Embryonic facial prominence (tissue), 1 donor: ENCODE measurements around the gene MPIG6B.

ENCODE experiments used
- DNase-seq: peaks from one replicate; pipeline ENCODE4 v3.0.0-alpha.2; 2016; ENCODE audit errors: extremely low spot score

MPIG6B gene

DNA sequence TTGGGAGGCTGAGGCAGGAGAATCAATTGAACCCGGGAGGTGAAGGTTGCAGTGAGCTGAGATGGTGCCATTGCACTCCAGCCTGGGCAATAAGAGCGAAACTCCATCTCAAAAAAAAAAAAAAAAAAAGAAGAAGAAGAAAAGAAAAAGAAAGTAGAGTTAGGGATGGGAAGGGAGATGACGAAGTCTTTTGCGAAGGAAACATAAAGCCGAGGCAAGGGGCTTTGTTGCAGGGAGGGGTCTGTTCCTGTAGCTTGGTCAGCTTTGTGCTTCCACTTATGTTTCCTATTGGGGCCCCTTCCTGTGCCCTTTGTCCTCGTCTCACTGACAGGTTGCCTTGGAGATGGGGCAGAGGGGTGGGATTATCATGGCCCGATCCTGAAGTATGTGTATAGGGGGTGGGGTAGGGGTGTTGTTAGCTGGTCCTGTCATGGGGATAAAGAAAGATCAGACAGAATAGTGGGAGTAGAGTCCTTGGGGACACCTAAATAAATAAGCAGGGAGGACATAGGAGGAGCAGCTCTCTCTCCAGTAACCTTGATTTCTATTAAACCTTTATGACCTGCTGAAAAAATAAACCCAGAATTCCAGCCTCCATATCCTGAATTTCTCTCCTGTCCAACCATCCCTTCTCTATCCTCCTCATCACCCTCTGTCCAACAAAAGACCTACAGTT lies 14.3 kb downstream of the MPIG6B start:
- DNase-seq = no peak

DNA sequence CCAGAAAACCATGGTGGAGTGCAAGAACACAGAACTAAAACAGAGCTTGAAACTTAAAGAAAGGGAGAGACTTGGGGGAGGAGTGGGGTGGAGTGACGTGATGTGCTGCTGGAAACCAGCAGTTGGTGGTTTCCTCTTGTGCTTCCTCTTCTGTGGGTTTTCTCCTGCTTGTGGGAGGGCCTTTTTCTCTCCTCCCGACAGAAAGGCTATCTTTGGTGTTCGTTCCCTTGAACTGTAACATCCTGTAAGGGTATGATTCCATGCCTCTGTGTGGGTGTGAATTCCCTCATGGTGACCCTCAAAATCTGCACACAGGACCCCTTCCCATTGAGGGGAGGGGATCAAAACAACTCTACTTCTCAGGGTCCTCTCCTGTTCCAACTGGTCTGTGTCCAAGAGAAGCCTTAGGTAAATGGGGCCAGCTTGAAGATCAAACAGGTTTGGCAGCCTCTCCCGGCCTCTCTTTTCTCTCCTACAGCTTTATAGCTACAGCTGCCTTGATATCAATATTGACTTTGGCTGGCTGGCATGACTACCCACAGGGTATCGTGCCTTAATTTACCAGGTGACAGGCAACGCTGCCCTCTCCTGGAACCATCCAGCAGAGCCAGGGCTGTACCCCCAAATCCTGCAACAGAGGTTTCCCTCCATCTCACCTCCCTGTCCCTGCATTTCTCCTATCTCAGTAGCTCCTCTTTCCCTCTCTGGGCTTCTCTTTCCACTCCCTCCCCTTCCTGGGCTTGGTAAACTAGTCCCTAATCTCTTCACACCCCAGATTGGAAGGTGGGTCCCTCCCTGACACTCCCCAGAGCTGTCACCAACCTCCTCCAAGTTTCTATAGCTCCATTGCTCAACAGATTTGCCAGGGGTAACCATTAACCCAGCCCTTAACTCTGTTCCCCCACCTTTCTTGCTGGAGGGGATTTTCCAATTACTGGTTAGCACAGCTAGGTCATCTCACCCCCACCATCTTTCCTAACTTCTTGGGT lies 15.1 kb downstream of the MPIG6B start:
- peak; percentile 86 for DNase-seq

DNA sequence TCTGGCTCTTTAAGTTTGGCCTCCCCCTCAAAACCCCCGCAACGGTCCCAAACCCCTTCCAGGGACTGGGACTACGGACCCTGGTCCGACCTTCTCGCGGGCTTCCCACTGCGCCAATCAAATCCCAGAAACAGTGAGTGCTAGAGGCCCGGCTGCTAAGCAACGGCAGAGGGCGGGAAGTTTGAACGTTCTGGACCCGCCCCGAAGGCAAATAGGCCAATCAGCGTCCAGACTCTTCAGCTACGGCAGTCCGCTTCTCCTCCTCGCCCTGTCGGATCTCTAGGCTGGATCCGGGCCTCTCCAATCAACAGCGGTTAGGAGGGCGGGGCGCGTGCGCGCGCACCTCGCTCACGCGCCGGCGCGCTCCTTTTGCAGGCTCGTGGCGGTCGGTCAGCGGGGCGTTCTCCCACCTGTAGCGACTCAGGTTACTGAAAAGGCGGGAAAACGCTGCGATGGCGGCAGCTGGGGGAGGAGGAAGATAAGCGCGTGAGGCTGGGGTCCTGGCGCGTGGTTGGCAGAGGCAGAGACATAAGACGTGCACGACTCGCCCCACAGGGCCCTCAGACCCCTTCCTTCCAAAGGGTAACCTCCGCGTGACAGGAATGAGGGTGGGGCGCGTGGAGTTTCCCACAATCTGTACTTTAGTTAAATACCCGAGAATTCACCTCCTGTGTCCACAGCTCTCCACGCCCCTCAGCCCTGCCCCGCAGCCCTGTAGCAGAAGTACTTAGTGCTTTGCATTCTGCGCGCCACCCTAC lies 16.6 kb downstream of the MPIG6B start, which contains the start of gene MSH5:
Gene MSH5 (plus strand): TSS at position 367 of the 758 bp plus-strand sequence. CDS start 462 bp downstream, outside the sequence.
- peak; percentile 99 for DNase-seq

DNA sequence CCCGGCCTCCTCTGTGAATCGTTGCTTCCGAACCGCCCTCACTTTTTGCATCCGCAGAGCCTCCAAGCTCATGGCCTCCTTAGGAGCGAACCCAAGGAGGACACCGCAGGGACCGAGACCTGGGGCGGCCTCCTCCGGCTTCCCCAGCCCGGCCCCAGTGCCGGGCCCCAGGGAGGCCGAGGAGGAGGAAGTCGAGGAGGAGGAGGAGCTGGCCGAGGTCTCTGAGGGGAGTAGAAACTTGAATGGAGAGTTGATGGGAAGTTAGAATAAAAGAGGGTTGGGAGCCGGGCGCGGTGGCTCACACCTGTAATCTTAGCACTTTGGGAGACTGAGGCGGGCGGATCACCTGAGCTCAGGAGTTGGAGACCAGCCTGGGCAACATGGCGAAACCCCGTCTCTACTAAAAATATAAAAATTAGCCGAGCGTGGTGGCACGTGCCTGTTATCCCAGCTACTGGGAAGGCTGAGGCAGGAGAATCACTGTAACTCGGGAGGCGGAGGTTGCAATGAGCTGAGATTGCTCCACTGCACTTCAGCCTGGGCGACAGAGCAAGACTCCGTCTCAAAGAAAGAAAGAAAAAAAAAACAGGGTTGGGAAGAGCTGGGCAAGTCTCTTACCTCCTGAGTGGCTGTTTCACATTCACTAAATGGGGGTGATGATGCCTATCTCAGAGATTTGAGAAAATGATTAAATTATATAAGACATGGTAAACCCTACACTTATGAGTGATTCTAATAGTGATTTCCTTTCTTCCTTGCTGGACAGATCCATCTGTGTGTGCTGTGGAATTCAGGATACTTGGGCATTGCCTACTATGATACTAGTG lies 17.4 kb downstream of the MPIG6B start:
- no peak for DNase-seq

DNA sequence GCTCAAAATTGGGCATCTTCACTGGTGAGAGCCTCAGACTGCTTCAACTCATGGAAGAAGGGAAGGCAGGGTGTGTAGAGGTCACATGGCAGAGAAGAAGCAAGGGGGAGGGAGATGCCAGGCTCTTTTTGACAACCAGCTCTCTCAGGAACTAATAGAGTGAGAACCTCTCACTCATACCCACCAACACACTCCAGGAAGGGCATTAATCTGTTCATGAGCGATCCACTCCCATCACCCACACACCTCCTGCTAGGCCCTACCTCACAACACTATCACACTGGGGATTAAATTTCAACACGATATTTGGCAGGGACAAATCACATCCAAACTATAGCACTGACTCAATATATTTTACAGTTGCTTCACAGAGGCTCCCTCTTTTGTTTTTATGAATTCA lies 18.6 kb downstream of the MPIG6B start:
- DNase-seq = no peak

DNA sequence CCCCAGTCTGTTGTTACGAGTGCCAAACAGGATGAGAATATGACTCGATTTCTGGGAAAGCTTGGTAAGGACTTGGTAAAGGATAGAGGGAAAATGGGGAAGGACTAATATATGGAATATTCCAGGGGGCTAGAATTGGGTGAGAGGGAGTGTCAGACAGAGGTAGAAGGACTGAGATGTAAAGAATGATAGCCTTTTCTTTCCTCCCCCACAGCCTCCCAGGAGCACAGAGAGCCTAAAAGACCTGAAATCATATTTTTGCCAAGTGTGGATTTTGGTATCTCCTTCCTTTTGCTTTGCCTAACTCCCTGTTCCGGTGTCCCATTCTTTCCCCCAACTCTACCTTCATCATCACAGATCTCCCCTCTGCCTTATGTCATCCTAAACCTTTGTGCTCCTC lies 19.7 kb downstream of the MPIG6B start:
- no peak for DNase-seq

DNA sequence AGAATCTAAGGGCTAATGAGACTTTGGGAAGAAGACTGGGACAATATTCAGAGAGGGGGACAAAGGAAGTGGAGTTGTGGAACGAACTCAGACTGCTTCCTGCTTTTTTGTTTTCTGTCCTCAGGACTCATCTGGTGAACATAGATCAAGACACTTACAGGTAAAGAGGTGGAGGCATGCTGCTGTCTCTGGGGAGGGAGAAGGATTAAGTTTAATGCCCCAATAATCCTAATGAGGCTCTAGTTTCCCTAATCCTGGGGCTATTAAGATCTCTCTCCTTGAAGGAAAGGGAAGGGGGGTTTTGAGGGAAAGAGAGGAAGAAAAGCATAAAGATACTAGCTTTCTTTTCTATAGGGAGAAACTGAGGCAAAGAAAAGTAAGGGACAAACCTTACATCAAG lies 21.2 kb downstream of the MPIG6B start:
- DNase-seq = no peak

DNA sequence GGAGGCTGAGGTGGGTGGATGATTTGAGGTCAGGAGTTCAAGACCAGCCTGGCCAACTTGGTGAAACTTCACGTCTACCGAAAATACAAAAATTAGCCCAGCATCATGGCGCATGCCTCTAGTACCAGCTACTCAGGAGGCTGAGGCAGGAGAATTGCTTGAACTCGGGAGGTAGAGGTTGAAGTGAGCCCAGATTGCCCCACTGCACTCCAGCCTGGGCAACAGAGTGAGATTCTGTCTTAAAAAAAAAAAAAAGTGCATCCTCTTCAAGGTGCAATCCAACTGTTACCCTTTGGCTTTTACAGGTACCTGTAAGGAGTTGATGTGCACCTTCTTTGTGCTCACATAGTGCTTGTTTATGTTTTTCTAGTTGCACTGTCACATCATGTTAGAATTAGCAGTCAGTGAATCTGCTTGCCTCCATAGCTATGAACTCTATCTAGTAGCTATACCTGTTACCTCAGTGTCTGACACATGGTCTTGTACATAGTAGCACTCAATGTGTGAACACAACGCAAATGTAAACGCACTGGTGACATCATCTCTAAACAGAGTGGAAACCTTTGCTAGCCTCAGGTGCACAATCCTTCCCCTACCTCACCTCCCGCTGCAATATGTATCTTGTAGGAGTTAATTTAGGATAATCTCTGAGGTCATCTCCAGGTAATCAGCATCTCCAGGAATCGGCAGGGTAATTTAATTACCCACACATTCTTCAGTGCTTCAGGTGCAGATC lies 26.3 kb downstream of the MPIG6B start:
- DNase-seq = no peak

DNA sequence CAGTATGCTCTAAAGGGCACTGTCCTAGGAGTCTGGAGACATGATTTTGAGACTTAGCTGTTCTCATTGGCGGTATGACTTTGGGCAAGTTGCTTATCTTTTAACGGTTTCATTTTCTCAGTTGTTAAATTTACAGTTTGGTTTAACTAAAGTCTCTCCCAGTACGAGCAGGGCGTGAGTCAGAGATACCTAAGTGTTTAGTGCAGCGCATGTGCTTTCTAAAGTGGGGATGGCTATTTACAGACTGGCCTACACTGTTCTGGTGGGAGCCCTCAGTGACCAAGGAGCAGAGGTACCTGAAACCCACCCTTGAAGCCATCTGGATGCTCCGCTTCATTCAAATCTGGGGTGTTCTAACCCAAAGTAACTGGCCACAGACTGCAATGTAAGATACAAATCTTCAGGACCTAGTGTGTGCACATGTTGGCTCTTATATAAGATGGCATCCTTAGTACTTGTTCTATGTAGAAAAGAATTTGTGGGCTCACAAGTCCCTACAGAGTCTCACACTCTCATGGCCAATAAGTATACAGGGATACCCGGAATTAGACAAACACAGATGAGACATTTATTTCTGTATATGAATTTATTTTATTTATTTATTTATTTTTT lies 27.3 kb downstream of the MPIG6B start:
- no peak for DNase-seq

DNA sequence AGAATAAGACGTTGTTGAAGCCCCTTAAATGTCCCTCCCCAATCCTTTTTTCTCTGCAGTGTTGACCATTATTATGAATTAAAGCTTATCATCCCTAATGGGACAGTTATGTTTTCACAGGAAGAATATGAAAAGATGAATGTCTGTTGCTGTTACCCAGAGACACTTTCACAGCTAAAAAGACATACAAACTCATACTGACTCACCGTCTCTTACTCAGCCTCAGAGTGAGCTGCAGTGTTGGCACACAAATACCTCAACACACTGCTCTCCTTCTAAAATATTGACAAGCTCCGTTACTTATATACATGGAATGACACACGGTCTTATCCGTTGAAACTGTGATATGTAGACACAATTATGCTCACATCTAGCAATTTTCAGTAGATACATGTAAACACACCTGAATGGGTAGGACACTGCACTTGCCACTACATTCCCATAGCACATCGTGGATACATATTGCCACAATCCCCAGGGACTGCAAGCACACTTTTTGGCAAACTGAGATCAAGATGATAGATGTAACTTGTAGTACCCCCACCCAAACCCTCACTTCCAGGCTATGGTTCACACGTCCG lies 29.7 kb downstream of the MPIG6B start:
- DNase-seq = no peak

DNA sequence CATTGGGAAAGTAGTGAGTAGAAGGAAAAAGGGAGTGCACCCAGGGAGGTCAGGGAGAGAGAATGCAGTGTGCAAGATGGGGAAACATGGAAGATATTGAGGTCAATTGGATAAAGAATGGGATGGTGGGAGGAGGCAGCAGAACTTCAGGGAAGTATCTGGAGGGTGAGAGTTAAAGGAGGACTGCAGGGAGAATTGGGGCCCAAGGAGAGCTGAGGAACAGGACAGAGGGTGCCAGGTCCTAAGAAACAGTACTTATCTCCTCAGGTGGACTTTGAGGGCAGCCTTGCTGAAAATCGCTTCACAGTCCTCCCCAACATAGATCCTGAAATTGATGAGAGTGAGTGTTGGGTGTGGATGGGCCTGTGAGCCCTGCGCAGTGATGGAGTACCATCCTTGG lies 35.1 kb downstream of the MPIG6B start:
- DNase-seq = no peak

DNA sequence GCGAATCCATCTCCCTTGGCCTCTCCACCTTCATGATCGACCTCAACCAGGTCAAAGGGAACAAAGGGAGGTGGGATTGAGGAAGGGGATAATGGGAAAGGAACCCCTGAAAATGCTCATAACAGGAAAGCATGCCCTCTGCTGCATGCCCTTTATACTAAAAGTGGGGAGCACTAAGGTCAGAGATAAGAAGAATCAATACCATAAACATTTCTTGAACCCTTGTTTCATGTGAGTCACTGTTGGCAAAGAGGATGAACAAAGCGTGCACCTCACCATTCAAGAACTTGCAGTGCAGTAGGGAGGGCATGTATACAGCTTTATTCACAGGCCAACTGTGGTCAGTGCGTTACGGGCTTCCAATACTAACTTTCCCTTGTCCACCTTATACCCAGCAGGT lies 37.6 kb downstream of the MPIG6B start:
- DNase-seq = no peak

DNA sequence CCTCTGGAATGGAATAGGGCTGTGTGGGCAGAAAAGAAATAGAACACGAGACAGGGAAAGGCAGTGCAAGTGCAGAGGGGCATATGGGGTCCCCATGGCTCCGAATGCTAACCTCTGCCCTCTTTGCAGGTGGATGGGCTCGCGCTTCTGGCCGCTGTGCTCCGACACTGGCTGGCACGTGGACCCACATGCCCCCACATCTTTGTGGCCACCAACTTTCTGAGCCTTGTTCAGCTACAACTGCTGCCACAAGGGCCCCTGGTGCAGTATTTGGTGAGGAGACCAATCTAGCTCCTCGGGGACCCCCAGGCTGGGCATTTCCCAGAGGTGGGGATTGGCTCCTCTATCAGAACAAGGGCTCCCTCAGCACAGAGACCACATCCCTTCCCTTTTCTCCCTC lies 38.2 kb downstream of the MPIG6B start:
- no peak for DNase-seq

DNA sequence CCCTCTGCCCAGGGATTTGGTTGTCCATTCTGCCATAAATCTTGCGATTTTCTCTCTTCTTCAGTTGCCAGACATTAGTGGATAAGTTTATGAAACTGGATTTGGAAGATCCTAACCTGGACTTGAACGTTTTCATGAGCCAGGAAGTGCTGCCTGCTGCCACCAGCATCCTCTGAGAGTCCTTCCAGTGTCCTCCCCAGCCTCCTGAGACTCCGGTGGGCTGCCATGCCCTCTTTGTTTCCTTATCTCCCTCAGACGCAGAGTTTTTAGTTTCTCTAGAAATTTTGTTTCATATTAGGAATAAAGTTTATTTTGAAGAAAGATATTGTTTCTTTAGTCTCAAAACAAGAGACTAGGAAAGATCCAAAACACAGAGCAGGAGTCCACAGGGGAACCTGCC lies 39.2 kb downstream of the MPIG6B start, which contains the start of gene SAPCD1:
Gene SAPCD1 (plus strand): TSS at position 301 of the 400 bp plus-strand sequence. CDS start 399 bp downstream, outside the sequence.
- DNase-seq = no peak

DNA sequence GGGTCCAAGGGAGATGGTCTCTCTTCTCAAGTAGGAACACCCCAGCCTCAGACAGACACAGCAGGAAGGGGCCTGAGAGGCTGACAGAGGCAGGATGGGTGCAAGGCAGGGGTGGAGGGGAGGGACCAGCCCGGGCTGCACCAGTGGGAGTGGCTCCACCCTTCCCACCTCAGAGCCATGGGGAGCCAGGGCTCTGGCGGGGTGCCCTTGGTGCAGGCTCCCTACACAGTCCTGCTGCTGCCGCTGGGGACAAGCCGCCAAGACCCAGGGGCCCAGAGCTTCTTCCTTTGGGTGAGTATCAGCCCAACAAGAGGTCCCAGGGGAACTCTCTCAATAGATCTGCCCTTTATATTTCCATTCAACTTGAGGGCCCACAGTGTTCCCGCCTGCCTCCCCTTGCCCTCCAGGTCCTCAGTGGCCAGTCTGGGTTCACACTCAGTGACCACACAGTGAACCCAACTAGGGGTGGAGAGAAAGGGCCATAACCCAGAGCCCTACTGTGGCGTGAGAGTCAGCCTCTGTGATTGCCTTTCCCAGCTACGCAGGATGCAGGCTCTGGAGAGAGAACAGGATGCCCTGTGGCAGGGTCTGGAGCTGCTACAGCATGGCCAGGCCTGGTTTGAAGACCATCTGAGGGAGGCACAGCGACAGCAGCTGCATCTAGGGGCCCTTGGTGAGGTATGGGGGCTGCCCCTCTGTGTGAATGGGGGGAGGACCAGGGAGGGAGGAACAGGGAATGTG lies 39.9 kb downstream of the MPIG6B start:
- no peak for DNase-seq

DNA sequence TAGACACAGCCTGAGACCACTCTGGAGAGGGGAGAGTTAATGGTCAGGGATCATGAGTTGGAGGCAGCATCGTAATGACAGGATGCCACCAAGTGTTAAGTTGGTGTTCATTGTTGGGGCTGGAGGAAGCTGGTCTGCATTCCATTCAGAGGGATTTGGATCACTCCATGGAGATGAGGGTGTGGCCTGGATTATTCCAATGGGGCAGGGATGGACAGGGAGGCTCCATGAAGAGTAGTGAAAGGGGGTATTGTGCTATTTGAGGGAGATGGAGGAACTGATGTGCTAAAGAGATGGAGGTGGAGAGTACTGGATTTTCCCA lies 40.4 kb downstream of the MPIG6B start:
- DNase-seq = no peak

DNA sequence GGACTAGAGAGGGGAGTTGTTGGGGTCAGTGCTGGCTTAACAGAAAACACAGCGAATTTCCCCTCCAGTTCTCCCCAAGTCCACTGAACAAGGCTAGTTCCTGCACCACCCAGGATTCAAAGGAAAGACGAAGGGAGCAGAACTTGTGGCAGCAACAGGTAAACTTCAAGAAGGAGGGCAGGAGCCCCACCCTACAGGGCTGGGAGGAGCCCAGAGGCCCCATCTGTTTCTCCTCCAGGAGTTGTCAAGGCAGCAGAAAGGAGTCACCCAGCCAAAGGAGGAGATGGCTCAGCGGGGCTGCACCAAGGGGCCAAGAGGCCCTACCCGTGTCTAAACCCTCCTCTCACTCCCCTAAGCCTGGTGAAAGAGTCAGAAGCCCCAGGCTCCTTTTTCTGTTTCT lies 41.0 kb downstream of the MPIG6B start:
- DNase-seq = no peak

DNA sequence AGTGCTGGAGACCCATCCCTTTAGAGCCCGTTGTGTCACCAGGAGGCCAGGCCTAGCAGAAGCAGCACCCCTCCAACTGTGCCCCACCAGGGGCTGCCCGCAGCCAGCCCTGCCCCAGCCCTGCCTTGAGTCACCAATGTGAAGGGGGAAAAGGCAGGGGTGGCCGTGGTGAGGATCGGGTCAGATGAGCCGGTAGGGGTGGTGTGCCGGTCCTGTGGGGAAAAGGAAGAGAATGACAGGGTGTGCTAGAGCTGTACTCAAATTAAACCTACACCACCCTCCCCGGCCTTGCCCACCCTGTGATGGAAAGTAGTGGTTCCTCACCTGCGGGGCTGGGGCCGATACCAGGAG lies 42.4 kb downstream of the MPIG6B start:
- no peak for DNase-seq
